ENCODE results near the gene TMEM108. TPM values are rescaled to one million over a fixed set of nuclear protein-coding genes. Genes with fewer than 3 reads are reported as not detected.

The TMEM108 gene
- total and polyA plus RNA-seq, 3 experiments from 2014 or later: not detected

GRCh38 chr3:133152681-133153220 lies 114.6 kb downstream of the TMEM108 start:
- ChIA-PET POLR2A (no interaction called here), CTCF (no interaction called here)
- Histone ChIP-seq H3K4me1 (ENCODE audit: insufficient read depth, low read length) (no peaks in the 10 kb centered on the region), H3K9me3 (ENCODE audit: low read length) (no peaks in the 10 kb centered on the region), H3K4me3 (ENCODE audit: low read length) (no peak overlapping the region), H3K27ac (ENCODE audit: low read depth, low read length) (no peak overlapping the region), H3K27me3 (ENCODE audit: insufficient read depth, low read length, poor library complexity, severe bottlenecking) (no peaks in the 10 kb centered on the region), H3K36me3 (ENCODE audit: insufficient read depth, low read length) (no peaks in the 10 kb centered on the region)
- peaks cover 0 to 5% (median 0%) of the 10 kb centered on the region in 5 donors for H3K9me3 Mint-ChIP-seq
- H3K4me1 Mint-ChIP-seq: no peaks in the 10 kb centered on the region
- no peak overlapping the region for H3K27ac Mint-ChIP-seq
- H3K36me3 Mint-ChIP-seq: no peaks in the 10 kb centered on the region
- H3K27me3 Mint-ChIP-seq: peaks cover 0 to 4% of the 10 kb centered on the region in 2 donors
- no peak overlapping the region for H3K4me3 Mint-ChIP-seq
- no peak for DNase-seq

- H3K4me1 ChIP-seq (ENCODE audit: insufficient read depth, low read length): no peaks in the 10 kb centered on the region
- H3K9me3 ChIP-seq (ENCODE audit: low read length): no peaks in the 10 kb centered on the region
- H3K4me3 ChIP-seq (ENCODE audit: low read length): no peak overlapping the region
- DNase-seq: no peak
- no peaks in the 10 kb centered on the region for H3K27me3 ChIP-seq (ENCODE audit: insufficient read depth, low read length, poor library complexity, severe bottlenecking)
- Mint-ChIP-seq H3K27ac (no peak overlapping the region), H3K9me3 (peaks cover 0 to 6% (median 0%) of the 10 kb centered on the region in 5 donors), H3K4me1 (no peaks in the 10 kb centered on the region), H3K36me3 (no peaks in the 10 kb centered on the region), H3K27me3 (peaks cover 0 to 4% of the 10 kb centered on the region in 2 donors), H3K4me3 (no peak overlapping the region)
- no peak overlapping the region for H3K27ac ChIP-seq (ENCODE audit: low read depth, low read length)
- no peaks in the 10 kb centered on the region for H3K36me3 ChIP-seq (ENCODE audit: insufficient read depth, low read length)
- POLR2A ChIA-PET: no interaction called here
- CTCF ChIA-PET: no interaction called here
Observed at GRCh38 chr3:133153382-133153781, 115.2 kb downstream of the TMEM108 start.

- no peaks in the 10 kb centered on the region for H3K4me1 Mint-ChIP-seq
- H3K9me3 ChIP-seq (ENCODE audit: low read length): no peaks in the 10 kb centered on the region
- H3K27ac Mint-ChIP-seq: no peak overlapping the region
- no peak overlapping the region for H3K4me3 ChIP-seq (ENCODE audit: low read length)
- H3K9me3 Mint-ChIP-seq: peaks cover 0 to 6% (median 2%) of the 10 kb centered on the region in 5 donors
- no peak for DNase-seq
- POLR2A ChIA-PET: no interaction called here
- peaks cover 0 to 4% of the 10 kb centered on the region in 2 donors for H3K27me3 Mint-ChIP-seq
- H3K4me3 Mint-ChIP-seq: no peak overlapping the region
- CTCF ChIA-PET: no interaction called here
- H3K36me3 Mint-ChIP-seq: no peaks in the 10 kb centered on the region
- no peaks in the 10 kb centered on the region for H3K36me3 ChIP-seq (ENCODE audit: insufficient read depth, low read length)
- no peaks in the 10 kb centered on the region for H3K4me1 ChIP-seq (ENCODE audit: insufficient read depth, low read length)
- no peak overlapping the region for H3K27ac ChIP-seq (ENCODE audit: low read depth, low read length)
- no peaks in the 10 kb centered on the region for H3K27me3 ChIP-seq (ENCODE audit: insufficient read depth, low read length, poor library complexity, severe bottlenecking)
Observed at GRCh38 chr3:133157716-133158115, 119.5 kb downstream of the TMEM108 start.

GRCh38 chr3:133158686-133159085 lies 120.5 kb downstream of the TMEM108 start:
- no peak overlapping the region for H3K4me3 ChIP-seq (ENCODE audit: low read length)
- Mint-ChIP-seq H3K27me3 (peaks cover under 1 to 9% of the 10 kb centered on the region in 2 donors), H3K4me3 (no peak overlapping the region), H3K36me3 (no peaks in the 10 kb centered on the region), H3K9me3 (peaks cover 0 to 6% (median 2%) of the 10 kb centered on the region in 5 donors), H3K4me1 (no peaks in the 10 kb centered on the region), H3K27ac (no peak overlapping the region)
- H3K27me3 ChIP-seq (ENCODE audit: insufficient read depth, low read length, poor library complexity, severe bottlenecking): no peaks in the 10 kb centered on the region
- H3K27ac ChIP-seq (ENCODE audit: low read depth, low read length): no peak overlapping the region
- ChIA-PET POLR2A (no interaction called here), CTCF (no interaction called here)
- H3K36me3 ChIP-seq (ENCODE audit: insufficient read depth, low read length): no peaks in the 10 kb centered on the region
- H3K9me3 ChIP-seq (ENCODE audit: low read length): no peaks in the 10 kb centered on the region
- H3K4me1 ChIP-seq (ENCODE audit: insufficient read depth, low read length): no peaks in the 10 kb centered on the region
- DNase-seq: no peak

GRCh38 chr3:133159498-133160475 lies 121.6 kb downstream of the TMEM108 start:
- POLR2A ChIA-PET: no interaction called here
- Mint-ChIP-seq H3K4me3 (no peak overlapping the region), H3K27me3 (peaks cover 4 to 9% of the 10 kb centered on the region in 2 donors), H3K36me3 (no peaks in the 10 kb centered on the region), H3K4me1 (no peaks in the 10 kb centered on the region), H3K27ac (no peak overlapping the region), H3K9me3 (peaks cover 0 to 6% (median 2%) of the 10 kb centered on the region in 5 donors)
- Histone ChIP-seq H3K9me3 (ENCODE audit: low read length) (no peaks in the 10 kb centered on the region), H3K36me3 (ENCODE audit: insufficient read depth, low read length) (no peaks in the 10 kb centered on the region), H3K27ac (ENCODE audit: low read depth, low read length) (no peak overlapping the region), H3K4me1 (ENCODE audit: insufficient read depth, low read length) (no peaks in the 10 kb centered on the region), H3K4me3 (ENCODE audit: low read length) (no peak overlapping the region), H3K27me3 (ENCODE audit: insufficient read depth, low read length, poor library complexity, severe bottlenecking) (no peaks in the 10 kb centered on the region)
- CTCF ChIA-PET: no interaction called here
- DNase-seq: no peak

- H3K9me3 Mint-ChIP-seq: peaks cover 0 to 2% (median 2%) of the 10 kb centered on the region in 5 donors
- Histone ChIP-seq H3K9me3 (ENCODE audit: low read length) (no peaks in the 10 kb centered on the region), H3K4me1 (ENCODE audit: insufficient read depth, low read length) (no peaks in the 10 kb centered on the region), H3K4me3 (ENCODE audit: low read length) (no peak overlapping the region), H3K36me3 (ENCODE audit: insufficient read depth, low read length) (no peaks in the 10 kb centered on the region), H3K27me3 (ENCODE audit: insufficient read depth, low read length, poor library complexity, severe bottlenecking) (no peaks in the 10 kb centered on the region), H3K27ac (ENCODE audit: low read depth, low read length) (no peak overlapping the region)
- CTCF ChIA-PET: no interaction called here
- no peak overlapping the region for H3K27ac Mint-ChIP-seq
- POLR2A ChIA-PET: no interaction called here
- H3K27me3 Mint-ChIP-seq: peaks cover 4 to 15% of the 10 kb centered on the region in 2 donors
- no peak for DNase-seq
- no peak overlapping the region for H3K4me3 Mint-ChIP-seq
- no peaks in the 10 kb centered on the region for H3K36me3 Mint-ChIP-seq
- no peaks in the 10 kb centered on the region for H3K4me1 Mint-ChIP-seq
Observed at GRCh38 chr3:133161656-133162055, 123.5 kb downstream of the TMEM108 start.

- no peak overlapping the region for H3K27ac ChIP-seq (ENCODE audit: low read depth, low read length)
- ChIA-PET CTCF (no interaction called here), POLR2A (no interaction called here)
- peaks cover 4 to 18% of the 10 kb centered on the region in 2 donors for H3K27me3 Mint-ChIP-seq
- H3K36me3 Mint-ChIP-seq: no peaks in the 10 kb centered on the region
- H3K4me3 Mint-ChIP-seq: no peak overlapping the region
- H3K27ac Mint-ChIP-seq: no peak overlapping the region
- no peaks in the 10 kb centered on the region for H3K4me1 ChIP-seq (ENCODE audit: insufficient read depth, low read length)
- H3K9me3 Mint-ChIP-seq: peaks cover 0 to 2% (median 2%) of the 10 kb centered on the region in 5 donors
- H3K36me3 ChIP-seq (ENCODE audit: insufficient read depth, low read length): no peaks in the 10 kb centered on the region
- H3K4me3 ChIP-seq (ENCODE audit: low read length): no peak overlapping the region
- H3K9me3 ChIP-seq (ENCODE audit: low read length): no peaks in the 10 kb centered on the region
- no peaks in the 10 kb centered on the region for H3K4me1 Mint-ChIP-seq
- DNase-seq: no peak
- H3K27me3 ChIP-seq (ENCODE audit: insufficient read depth, low read length, poor library complexity, severe bottlenecking): no peaks in the 10 kb centered on the region
Observed at GRCh38 chr3:133162265-133162664, 124.1 kb downstream of the TMEM108 start.

- DNase-seq: no peak
- no peak overlapping the region for H3K4me3 ChIP-seq (ENCODE audit: low read length)
- CTCF ChIA-PET: no interaction called here
- no peaks in the 10 kb centered on the region for H3K9me3 ChIP-seq (ENCODE audit: low read length)
- H3K4me1 ChIP-seq (ENCODE audit: insufficient read depth, low read length): no peaks in the 10 kb centered on the region
- H3K4me1 Mint-ChIP-seq: no peaks in the 10 kb centered on the region
- POLR2A ChIA-PET: no interaction called here
- H3K27me3 ChIP-seq (ENCODE audit: insufficient read depth, low read length, poor library complexity, severe bottlenecking): no peaks in the 10 kb centered on the region
- H3K27ac Mint-ChIP-seq: no peak overlapping the region
- H3K36me3 Mint-ChIP-seq: no peaks in the 10 kb centered on the region
- peaks cover 0 to 2% (median 2%) of the 10 kb centered on the region in 5 donors for H3K9me3 Mint-ChIP-seq
- H3K36me3 ChIP-seq (ENCODE audit: insufficient read depth, low read length): no peaks in the 10 kb centered on the region
- H3K27ac ChIP-seq (ENCODE audit: low read depth, low read length): no peak overlapping the region
- H3K27me3 Mint-ChIP-seq: peaks cover 5 to 18% of the 10 kb centered on the region in 2 donors
- H3K4me3 Mint-ChIP-seq: no peak overlapping the region
Observed at GRCh38 chr3:133162670-133163305, 124.6 kb downstream of the TMEM108 start.
